Right renal cortex interstitium (tissue), 3 donors: Measurements from ENCODE around the gene ZKSCAN3. TPM values are rescaled to one million over a fixed set of nuclear protein-coding genes. Genes with fewer than 3 reads are reported as not detected.
"Not testable (repeated sequence)": the region's sequence is repeated elsewhere in the genome, so short reads cannot be mapped to it uniquely, and the experiment has no call there.

ENCODE experiments used
- DNase-seq, 3 donors: peaks; one replicate each; pipeline ENCODE4 v3.0.0-alpha.2; 2013; ENCODE audit warnings: low read depth in 3 of 3, low spot score in 2 of 3
- polyA plus RNA-seq, 3 donors: library from polyadenylated mRNA; unstranded; fragments of 120-200 nt; gene quantifications; one replicate each; pipeline ENCODE4 v1.2.1, GENCODE V29; 2013; ENCODE audit not compliant: insufficient read length in 3 of 3

Gene ZKSCAN3
- polyA plus RNA-seq, 3 donors, result 9.0 to 10.5 (median 9.8) TPM

DNA sequence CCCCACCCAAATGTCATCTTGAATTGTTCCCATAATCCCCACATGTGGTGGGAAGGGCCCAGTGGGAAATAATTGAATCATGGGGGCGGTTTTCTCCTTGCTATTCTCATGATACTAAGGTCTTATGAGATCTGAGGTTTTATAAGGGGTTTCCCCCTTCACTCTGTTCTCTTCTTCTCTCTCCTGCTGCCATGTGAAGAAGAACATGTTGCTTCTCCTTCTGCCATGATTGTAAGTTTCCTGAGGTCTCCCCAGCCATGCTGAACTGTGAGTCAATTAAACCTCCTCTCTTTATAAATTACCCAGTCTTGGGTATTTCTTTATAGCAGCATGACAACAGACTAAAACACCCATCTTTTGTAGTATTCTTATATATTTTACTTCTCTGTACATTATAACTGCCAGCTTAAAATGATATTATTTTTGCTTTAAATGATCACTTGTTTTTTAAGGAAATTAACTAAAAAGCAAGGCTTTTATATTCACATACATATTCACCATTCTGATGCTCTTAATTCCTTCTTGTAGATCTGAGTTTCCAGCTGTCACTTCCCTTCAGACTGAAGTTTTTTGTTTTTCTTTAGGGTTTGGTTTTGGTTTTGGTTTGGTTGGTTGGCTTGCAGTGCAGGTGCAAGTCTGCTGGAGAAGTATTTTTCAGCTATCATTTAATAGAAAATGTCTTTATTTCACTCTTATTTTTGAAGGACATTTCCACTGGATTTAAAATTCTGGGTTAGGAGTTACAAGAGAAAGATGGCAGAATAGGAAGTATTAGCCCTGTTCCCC is 9.2 kb upstream of the ZKSCAN3 start:
- DNase-seq, result no peak

- no peak for DNase-seq
These were observed 5.7 kb upstream of the ZKSCAN3 start for GRCh38 chr6:28343898-28344677.

DNA sequence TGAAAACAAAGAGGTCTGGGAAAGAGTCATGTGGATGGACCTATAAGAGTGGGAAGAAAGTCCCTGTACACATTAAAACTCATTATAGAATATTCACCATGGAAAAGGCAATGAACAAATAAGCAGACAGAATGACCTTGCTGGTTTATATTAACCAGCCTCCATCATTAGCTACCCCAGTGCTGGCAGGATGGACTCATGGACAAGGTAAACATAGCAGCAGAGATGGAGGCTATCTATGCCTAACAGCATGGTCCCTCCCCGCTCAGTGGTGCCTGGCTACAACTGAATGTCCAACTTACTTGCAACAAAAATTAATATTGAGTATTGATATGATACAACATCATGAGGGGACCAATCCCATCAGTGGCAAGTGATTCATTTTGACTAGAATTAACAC is 4.5 kb upstream of the ZKSCAN3 start:
- no peak for DNase-seq

DNA sequence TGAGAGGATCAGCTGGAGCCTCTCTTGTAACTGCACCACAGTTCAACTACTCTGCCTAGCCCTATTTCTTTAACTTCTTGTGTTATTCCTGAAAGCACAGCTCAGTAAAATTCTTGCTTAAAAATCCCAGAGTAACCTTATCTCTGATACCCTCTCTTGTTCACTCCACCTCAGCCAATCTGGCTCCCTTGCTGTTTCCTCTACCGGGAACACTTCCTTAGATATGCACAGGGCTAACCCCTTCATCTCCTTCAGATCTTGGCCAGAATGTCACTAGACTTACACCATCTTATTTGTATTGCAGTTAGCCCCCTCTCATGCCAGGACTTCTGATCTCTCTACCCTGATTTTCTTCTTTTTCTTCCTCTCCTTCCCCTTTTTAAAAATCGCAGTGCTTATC is 2.6 kb upstream of the ZKSCAN3 start:
- no peak for DNase-seq

DNA sequence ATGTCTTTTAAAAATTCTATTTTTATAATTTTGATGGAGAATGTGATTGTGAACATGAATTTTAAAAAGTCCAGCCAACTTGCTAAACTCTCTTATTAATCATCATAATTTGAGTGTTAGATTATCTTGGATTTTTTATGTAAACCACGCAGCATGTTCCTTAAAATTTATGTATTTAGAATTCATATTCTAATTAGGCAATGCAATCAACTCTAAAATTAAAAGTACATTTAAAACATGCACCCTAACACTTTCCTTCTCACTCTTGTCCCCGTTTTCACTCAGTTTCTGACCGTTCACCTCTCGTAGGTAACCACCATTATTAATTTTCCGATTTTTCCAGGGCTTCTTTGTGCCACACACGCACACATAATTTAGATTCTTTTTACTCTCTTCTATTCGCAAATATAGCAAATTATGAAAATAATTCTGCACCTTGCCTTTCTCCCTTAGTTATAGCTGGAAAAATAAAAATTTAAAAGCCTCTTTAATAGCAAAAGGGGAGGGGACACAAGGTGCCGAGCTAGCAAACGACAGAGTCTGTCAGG is 329 bp upstream of the ZKSCAN3 start:
- no peak for DNase-seq

DNA sequence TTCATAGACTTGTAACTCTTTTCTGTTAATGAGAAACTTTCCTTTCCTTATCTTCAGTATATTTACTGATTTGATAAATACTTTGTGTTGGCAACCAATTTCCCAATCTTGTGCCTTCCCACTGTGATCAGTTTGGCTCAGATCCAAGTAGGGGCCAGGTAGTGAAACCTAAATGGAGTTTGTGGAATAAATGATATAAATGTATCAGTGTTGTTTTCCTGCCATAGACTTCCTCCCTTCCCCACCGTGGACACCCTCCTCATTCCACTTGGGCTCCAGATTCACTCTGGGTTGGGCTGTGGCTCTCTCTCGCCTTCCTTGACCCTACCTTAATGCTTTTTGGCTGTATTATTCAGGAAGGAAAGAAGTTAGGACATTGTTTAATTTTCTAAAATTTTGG is 1.3 kb downstream of the ZKSCAN3 start:
- DNase-seq, result no peak

GRCh38 chr6:28351493-28351925 is 1.8 kb downstream of the ZKSCAN3 start:
- DNase-seq, result no peak

DNA sequence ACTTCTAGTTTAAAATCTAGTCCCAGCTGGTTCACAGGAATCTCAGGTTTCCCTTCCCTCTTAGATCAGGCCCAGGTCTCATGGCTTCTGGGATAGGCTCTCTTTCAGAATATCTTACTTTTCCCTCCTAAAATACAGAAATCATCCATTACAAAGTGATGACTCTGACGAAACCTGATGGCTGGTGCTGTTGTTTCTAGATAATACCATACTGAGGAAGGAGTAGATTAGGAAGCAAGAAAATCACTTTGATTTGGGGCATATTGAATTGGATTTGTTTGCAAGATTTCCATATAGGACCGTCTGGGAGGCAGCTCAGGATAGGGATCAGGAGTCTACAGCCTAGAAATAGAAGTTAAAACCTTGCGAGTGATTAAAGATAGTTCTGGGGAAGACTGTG is 3.6 kb downstream of the ZKSCAN3 start:
- DNase-seq, result no peak

- DNase-seq, result no peak
These were observed 4.4 kb downstream of the ZKSCAN3 start for GRCh38 chr6:28353981-28354676.

- DNase-seq, result no peak
These were observed 5.2 kb downstream of the ZKSCAN3 start for GRCh38 chr6:28354688-28355554.

DNA sequence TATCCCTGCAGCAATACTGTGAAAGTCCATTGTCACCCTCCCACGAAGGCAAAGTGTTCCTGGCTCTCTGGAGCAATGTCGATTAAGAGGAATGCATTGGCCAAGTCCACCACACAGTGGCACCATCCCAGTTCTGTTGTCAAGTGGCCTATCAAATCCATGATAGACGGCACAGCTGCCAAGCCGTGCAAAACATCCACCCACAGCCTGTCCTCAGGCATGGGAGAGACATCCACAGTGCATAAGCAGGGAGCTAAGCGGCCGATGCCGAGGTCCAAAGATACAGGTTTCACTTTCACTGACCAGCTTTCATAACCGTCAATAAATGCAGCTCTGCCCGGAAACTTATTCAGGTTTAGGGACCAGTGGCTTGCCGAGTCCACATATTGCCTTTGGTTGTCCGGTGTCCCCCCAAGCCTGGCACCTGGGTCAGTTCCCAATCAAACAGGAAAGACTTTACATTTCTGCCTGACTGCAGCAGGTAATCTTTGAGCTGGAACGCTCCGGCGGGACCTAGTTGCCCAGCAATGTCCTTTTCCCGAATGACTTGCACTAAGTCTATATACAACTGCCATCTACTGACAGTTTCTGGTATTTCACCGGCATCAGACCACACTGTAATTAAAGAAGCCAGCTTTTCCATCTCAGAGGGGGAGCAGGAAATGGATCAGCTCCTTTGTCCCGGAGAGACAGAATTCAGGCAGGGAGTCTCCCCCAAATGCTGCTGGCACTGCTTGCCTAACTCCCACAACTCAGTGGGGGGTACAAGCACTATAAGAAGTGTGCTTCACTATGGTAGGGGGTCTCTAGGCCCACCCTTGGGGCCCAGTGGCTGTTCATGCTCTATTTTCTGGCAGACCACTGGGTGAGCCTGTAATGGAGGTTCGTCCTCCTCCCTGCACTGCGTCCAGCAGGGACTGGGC is 6.3 kb downstream of the ZKSCAN3 start:
- DNase-seq, result peak; percentile 85 to 90 (median 89)

GRCh38 chr6:28356666-28357020 is 6.9 kb downstream of the ZKSCAN3 start:
- no peak for DNase-seq

DNA sequence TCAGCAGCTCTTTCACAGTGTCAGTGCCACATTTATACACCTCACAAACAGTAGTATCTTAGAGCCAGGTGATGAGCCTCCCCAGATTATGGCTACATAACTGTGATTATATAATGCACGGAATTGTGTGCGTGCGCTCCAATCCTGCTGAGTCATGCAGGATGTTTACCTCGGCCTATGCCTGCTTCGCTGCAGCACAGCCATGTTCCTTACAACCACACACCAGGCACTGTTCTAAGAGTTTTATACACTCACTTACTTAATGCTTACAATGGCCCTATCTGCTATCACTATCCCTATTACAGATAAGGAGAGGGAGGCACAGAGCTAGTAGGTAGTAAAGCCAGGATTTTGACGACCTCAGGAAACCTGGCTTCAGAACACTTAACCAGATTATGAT is 7.3 kb downstream of the ZKSCAN3 start:
- DNase-seq, result no peak

DNA sequence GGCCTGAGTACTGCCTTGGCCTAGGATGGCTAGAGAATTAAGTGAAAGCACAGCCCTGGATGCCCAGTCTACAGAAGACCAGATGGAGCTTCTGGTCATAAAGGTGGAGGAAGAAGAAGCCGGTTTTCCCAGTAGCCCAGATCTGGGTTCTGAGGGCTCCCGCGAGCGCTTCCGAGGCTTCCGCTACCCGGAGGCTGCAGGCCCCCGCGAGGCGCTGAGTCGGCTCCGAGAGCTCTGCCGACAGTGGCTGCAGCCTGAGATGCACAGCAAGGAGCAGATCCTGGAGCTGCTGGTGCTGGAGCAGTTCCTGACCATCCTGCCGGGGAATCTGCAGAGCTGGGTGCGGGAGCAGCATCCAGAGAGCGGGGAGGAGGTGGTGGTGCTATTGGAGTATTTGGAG is 9.8 kb downstream of the ZKSCAN3 start:
- not testable (repeated sequence) for DNase-seq

DNA sequence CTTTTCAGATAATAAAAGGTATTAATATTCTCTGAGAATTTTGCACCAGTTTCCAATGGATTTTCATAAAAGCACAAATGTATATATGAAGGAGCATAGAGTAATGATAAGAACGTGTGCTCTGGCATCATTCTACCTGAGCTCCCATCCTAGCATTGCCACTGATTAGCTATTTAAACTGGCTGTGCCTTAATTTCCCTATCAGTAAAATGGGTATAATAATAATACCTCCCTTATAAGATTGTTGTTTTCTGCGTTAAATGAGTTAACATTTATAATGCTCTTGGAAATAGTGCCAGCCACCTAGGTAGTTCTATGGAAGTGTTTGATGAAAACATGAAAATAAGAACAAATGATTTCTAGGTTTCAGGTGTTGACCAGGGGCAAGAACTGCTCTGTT is 11.2 kb downstream of the ZKSCAN3 start:
- DNase-seq, result no peak

DNA sequence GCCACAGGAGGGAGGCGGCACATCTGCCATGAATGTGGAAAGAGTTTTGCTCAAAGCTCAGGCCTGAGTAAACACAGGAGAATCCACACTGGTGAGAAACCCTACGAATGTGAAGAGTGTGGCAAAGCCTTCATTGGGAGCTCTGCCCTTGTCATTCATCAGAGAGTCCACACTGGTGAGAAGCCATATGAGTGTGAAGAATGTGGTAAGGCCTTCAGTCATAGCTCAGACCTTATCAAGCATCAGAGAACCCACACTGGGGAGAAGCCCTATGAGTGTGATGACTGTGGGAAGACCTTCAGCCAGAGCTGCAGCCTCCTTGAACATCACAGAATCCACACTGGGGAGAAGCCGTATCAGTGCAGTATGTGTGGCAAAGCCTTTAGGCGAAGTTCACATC is 15.8 kb downstream of the ZKSCAN3 start:
- not testable (repeated sequence) for DNase-seq

DNA sequence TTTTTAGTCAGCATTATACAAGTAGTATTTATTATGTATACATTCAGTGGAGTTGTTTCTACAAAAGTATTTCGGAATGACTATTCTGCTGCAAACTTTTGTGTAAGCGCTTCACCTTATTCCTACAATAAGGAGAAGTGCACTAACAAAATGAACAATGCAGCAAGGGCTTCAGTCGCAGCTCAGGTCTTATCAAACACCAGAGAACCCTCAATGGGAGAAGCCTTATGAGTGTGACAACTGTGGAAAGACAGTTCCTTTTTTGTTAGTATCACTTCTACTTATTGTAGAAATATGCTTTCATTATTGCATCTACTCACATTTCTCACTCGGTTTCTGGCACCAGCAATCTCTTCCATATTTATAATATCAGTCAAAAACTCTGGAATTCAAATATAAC is 18.8 kb downstream of the ZKSCAN3 start:
- no peak for DNase-seq

GRCh38 chr6:28369463-28369862 is 19.7 kb downstream of the ZKSCAN3 start:
- DNase-seq, result no peak

DNA sequence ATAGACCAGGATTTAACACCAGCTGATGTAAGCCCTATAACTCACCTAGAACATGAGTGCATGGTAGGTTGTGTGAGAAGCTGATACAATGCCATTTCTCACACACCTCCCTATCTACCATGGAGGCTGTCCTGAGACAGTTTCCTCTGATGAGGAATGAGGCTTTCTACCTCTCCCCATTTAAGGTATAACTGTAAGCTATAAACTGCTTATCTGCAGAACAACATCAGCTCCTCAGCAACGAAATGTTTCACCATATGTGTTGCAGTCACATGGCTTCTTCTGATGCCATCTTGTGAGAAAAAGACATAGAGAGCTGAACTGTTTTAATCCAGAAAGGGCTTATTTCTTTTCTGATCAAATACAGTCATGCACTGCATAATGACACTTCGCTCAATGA is 20.7 kb downstream of the ZKSCAN3 start:
- DNase-seq, result no peak
